Subcutaneous abdominal adipose tissue (tissue), 5 donors: ENCODE data around the gene NFATC2IP.
A peak's percentile ranks its signal among the peaks of the same experiment; 100 is the strongest.
"Not testable (repeated sequence)": the region's sequence is repeated elsewhere in the genome, so short reads cannot be mapped to it uniquely, and the experiment has no call there.

Experiments
- H3K27ac ChIP-seq: one replicate; pipeline ENCODE4 v1.7.0; 2013; ENCODE audit warnings: low read depth, mild to moderate bottlenecking, inconsistent platforms, low read length, moderate library complexity
- H3K27me3 ChIP-seq, 5 donors: one replicate each; pipeline ENCODE4 v1.7.0; 2013; ENCODE audit warnings: low read length in 5 of 5, inconsistent platforms in 1 of 5; ENCODE audit not compliant: control insufficient read depth in 5 of 5, insufficient read depth in 4 of 5
- H3K36me3 ChIP-seq, 5 donors: one replicate each; pipeline ENCODE4 v1.7.0; 2013; ENCODE audit warnings: low read length in 5 of 5; ENCODE audit not compliant: control insufficient read depth in 5 of 5, insufficient read depth in 5 of 5
- H3K4me1 ChIP-seq, 5 donors: one replicate each; pipeline ENCODE4 v1.7.0; 2013; ENCODE audit warnings: low read length in 5 of 5, mild to moderate bottlenecking in 3 of 5, moderate library complexity in 1 of 5; ENCODE audit not compliant: control insufficient read depth in 5 of 5, insufficient read depth in 5 of 5
- H3K4me3 ChIP-seq, 5 donors: one replicate each; pipeline ENCODE4 v1.7.0; 2013; ENCODE audit warnings: low read length in 5 of 5, low read depth in 1 of 5
- H3K9ac ChIP-seq, 5 donors: one replicate each; pipeline ENCODE4 v1.7.0; 2013; ENCODE audit warnings: low read length in 5 of 5, mild to moderate bottlenecking in 4 of 5, moderate library complexity in 3 of 5
- H3K9me3 ChIP-seq, 5 donors: one replicate each; pipeline ENCODE4 v1.7.0; 2013; ENCODE audit warnings: low read length in 5 of 5; ENCODE audit not compliant: control insufficient read depth in 5 of 5
- donor health status: healthy.
- donor health status: healthy.
- donor health status: healthy.
- donor health status: healthy.
- donor health status: healthy.

The NFATC2IP gene

DNA sequence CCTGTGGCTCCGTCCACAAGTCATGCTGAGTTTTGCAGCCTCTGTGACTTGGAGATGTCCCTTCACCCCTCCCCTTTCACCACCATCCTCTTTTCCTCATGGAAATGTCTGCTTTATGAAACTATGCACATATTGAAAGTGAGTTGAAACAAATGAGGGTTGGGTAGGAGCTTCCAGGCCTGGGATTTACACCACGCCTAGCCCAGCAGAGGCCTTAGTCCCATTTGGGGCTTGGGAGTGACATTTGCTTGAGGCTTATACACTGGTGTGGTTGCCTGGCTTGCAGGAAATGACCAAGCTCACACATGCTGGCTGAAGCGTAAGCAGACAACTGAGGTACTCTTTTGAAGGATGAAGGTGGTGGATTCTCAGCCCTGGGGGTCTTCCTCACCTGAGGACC, 13.3 kb downstream of the NFATC2IP start:
- Histone ChIP-seq H3K9me3 (no peaks in the 10 kb centered on the region), H3K4me1 (no peaks in the 10 kb centered on the region)

DNA sequence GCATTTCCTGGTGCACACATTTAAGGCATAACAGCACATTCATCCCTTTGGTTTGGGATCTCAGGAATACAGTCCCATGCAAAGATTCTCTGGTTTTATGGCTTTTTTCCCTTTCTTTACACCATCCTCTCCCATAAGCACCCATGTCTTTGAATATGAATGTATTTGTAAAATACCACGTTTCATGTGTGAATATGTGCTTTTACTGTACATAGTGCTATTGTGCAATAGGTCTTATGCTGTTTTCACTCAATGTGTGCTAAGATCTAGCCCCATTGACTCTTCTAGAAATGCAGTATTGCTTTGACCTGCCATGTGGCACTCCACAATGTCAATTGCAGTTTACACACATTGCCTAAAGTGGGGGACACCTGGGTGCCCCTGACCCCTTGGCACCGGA, 13.8 kb downstream of the NFATC2IP start:
- H3K4me1 ChIP-seq, result no peaks in the 10 kb centered on the region
- H3K27me3 ChIP-seq, result no peaks in the 10 kb centered on the region
- H3K9me3 ChIP-seq, result no peaks in the 10 kb centered on the region
- H3K27ac ChIP-seq, result no peak overlapping the region
- H3K9ac ChIP-seq, result no peak overlapping the region
- H3K36me3 ChIP-seq, result peaks cover 6 to 52% (median 43%) of the 10 kb centered on the region in 5 donors
- no peak overlapping the region for H3K4me3 ChIP-seq

More for the DNA sequence above, 13.3 kb downstream of the NFATC2IP start:
- Histone ChIP-seq H3K27ac (no peak overlapping the region), H3K4me3 (no peak overlapping the region), H3K36me3 (peaks cover 6 to 56% (median 45%) of the 10 kb centered on the region in 5 donors), H3K27me3 (no peaks in the 10 kb centered on the region), H3K9ac (no peak overlapping the region)

DNA sequence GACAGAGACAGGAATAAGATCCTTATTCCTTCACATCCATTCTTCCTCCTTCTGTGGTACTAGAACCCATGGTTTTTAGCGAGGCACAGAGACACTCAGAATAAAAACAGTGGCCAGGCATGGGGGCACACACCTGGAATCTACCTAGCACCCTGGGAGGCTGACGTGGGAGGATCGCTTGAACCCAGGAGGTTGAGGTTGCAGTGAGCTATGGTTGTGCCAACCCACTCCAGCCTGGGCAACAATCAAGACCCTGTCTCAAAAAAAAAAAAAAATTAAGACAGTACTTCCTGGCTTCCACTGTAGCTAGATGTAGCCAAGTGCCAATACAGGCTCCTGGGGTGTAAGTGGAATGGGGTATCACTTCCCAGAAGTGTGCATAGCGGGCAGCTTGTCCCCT, 16.4 kb downstream of the NFATC2IP start:
- Histone ChIP-seq H3K27ac (no peak overlapping the region), H3K9me3 (no peaks in the 10 kb centered on the region)

DNA sequence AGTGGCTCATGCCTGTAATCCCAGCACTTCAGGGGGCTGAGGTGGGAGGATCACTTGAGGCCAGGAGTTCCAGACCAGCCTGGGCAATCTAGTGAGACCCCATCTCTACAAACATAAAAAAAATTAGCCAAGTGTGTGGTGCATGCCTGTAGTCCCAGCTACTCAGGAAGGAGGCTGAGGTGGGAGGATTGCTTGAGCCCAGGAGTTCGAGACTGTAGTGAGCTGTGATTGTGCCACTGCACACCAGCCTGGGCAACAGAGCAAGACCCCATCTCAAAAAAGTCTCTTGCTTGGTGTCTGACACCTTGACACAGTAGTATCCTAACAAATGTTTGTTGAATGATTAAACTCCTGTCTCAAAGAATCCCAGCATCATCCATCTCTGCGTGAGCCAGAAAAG, 19.0 kb downstream of the NFATC2IP start:
- H3K27ac ChIP-seq, H3K4me1 ChIP-seq, H3K27me3 ChIP-seq, H3K9me3 ChIP-seq, H3K9ac ChIP-seq, H3K36me3 ChIP-seq, H3K4me3 ChIP-seq: not testable (repeated sequence)

More for the DNA sequence above, 16.4 kb downstream of the NFATC2IP start:
- H3K27me3 ChIP-seq, result no peaks in the 10 kb centered on the region
- H3K4me3 ChIP-seq, result no peak overlapping the region
- H3K4me1 ChIP-seq, result no peaks in the 10 kb centered on the region
- peaks cover 0 to 32% (median 28%) of the 10 kb centered on the region in 5 donors for H3K36me3 ChIP-seq
- H3K9ac ChIP-seq, result no peak overlapping the region

DNA sequence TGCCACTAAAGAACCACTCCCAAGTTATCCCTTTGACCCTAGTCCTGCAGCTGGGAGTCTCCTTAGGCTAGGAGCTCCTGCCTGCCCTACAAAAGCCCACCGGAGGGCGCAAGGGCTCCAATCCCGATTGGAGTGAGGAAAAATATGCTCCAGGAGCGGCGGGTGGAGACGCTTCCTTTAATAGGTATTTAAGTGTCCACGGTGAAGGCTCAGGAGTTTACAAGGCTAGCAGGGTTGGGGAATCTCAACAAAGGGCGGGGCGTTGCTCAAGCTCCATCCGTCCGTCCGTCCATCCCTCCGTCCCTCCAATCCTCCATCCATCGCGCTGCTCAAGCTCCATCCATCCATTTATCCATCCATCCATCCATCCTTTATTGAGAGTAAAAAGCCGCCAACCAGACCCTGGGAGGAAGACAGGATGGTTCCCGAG, 23.3 kb downstream of the NFATC2IP start:
- Histone ChIP-seq H3K4me1 (peaks cover 2 to 27% (median 19%) of the 10 kb centered on the region in 5 donors), H3K27ac (peak overlapping the region; percentile 72), H3K27me3 (no peaks in the 10 kb centered on the region), H3K9me3 (no peaks in the 10 kb centered on the region), H3K36me3 (peaks cover 0 to 22% (median 16%) of the 10 kb centered on the region in 5 donors), H3K9ac (peak overlapping the region; percentile 16 to 98 (median 86)), H3K4me3 (peak overlapping the region; percentile 77 to 100 (median 99))

DNA sequence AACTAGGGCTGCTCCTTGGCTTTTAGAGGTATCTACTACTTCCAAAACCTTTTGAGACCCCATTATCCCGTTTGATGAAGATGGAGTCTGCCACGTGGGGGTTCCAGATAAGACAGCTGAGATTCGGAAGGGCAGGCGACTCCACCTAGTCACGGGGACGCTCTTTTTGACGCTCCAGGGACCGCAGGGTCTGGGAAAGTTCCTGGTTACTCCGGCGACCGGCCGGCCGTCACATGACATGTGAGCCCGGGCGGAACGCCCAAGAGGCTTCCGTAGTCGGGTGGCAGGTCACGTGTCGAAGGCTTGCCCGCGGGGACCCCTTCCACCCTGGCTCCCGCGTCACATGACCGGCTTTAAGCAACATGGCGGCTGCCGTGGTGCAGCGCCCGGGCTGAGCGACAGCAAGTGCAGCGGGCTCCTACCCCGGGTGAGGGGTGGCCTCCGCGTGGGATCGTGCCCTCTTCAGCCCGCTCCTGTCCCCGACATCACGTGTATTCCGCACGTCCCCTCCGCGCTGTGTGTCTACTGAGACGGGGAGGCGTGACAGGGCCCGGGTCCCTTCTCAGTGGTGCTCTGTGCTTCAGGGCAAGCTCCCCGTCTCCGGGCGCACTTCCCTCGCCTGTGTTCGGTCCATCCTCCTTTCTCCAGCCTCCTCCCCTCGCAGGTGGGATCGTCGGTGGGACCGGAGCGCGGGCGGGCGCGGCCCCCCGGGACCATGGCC, 23.9 kb downstream of the NFATC2IP start, which contains the start of gene SPNS1:
SPNS1 (plus strand) TSS at position 342 of the 721 bp plus-strand sequence; CDS start at position 716, 374 bp downstream.
- peaks cover 2 to 27% (median 19%) of the 10 kb centered on the region in 5 donors for H3K4me1 ChIP-seq
- H3K27ac ChIP-seq, result peak within 1 kb of the TSS; percentile 72
- H3K27me3 ChIP-seq, result no peaks in the 10 kb centered on the region
- H3K4me3 ChIP-seq, result peak within 1 kb of the TSS; percentile 77 to 100 (median 99)
- H3K36me3 ChIP-seq, result peaks cover 0 to 28% (median 21%) of the 10 kb centered on the region in 5 donors
- no peaks in the 10 kb centered on the region for H3K9me3 ChIP-seq
- peak within 1 kb of the TSS; percentile 68 to 98 (median 94) for H3K9ac ChIP-seq

DNA sequence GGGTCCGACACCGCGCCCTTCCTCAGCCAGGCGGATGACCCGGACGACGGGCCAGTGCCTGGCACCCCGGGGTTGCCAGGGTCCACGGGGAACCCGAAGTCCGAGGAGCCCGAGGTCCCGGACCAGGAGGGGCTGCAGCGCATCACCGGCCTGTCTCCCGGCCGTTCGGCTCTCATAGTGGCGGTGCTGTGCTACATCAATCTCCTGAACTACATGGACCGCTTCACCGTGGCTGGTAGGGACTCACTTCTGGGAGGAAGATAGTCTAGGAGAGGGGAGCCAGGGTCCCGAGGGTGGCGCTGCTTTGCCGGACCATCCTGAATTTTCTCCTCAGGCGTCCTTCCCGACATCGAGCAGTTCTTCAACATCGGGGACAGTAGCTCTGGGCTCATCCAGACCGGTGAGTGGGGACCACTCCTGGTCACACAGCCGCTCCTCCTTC, 24.4 kb downstream of the NFATC2IP start:
- Histone ChIP-seq H3K9ac (peak overlapping the region; percentile 68 to 98 (median 94)), H3K4me3 (peak overlapping the region; percentile 77 to 100 (median 99)), H3K27ac (peak overlapping the region; percentile 72), H3K4me1 (peaks cover 2 to 27% (median 19%) of the 10 kb centered on the region in 5 donors), H3K36me3 (peaks cover 0 to 30% (median 21%) of the 10 kb centered on the region in 5 donors), H3K27me3 (no peaks in the 10 kb centered on the region), H3K9me3 (no peaks in the 10 kb centered on the region)

DNA sequence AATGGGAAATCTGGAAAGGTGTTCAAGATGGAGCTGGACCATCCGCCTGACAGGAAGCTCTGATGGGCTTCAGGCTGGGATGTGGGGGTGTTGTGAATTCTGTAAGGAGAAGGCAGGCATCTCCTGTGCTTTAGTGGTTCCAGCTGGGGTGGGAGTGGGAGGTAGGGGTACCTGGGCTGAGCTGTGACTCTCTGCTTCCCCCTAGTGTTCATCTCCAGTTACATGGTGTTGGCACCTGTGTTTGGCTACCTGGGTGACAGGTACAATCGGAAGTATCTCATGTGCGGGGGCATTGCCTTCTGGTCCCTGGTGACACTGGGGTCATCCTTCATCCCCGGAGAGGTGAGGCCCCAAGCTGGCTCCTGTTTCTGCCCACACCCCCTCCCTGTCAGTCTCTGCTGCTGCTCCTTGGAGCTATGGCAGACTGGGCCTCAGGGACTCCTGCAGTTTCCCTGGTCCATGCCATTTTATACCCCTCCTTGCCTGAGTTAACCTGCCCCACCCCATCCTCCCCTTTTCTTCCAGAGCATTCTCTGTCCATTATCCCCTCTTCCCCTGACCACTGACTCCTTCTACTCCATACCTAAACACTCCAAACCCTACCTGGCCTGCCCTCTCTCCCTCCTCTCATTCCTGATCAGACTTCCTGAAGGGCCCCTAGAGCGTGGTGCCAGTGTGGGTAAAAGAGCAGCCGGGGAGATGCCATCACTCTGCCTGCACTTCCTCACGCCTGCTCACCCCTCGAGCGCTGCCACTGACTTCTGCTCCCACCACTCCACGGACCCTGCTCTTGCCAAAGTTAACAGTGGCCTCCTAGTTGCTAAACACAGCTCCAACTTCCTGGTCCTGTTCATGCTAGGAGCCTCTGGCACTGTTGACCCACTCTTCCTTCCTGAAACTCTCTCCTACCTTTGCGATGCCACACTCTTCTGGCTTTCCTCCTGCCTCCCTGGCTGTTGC, 27.2 kb downstream of the NFATC2IP start:
- H3K9me3 ChIP-seq, result peaks cover 0 to 8% (median 7%) of the 10 kb centered on the region in 5 donors
- peaks cover 2 to 27% (median 19%) of the 10 kb centered on the region in 5 donors for H3K4me1 ChIP-seq
- no peak overlapping the region for H3K9ac ChIP-seq
- H3K27ac ChIP-seq, result no peak overlapping the region
- H3K4me3 ChIP-seq, result no peak overlapping the region
- H3K36me3 ChIP-seq, result peaks cover 0 to 57% (median 45%) of the 10 kb centered on the region in 5 donors
- no peaks in the 10 kb centered on the region for H3K27me3 ChIP-seq

DNA sequence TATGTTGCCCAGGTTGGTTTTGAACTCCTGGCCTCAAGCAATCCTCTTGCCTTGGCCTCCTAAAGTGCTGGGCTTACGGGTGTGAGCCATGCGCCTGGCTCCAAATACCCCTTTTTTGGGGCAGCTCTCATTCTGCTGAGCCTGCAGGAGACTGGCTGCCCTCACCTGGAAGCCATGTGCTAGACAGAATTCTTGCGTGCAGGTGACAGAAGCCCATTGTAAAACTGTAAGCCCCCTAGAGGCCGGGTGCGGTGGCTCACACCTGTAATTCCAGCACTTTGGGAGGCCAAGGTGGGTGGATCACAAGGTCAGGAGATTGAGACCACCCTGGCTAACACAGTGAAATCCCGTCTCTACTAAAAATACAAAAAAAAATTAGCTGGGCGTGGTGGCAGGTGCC, 29.6 kb downstream of the NFATC2IP start:
- not testable (repeated sequence) for H3K9me3 ChIP-seq, H3K9ac ChIP-seq, H3K4me3 ChIP-seq, H3K27me3 ChIP-seq, H3K27ac ChIP-seq
- Histone ChIP-seq H3K36me3 (peaks cover 0 to 80% (median 65%) of the 10 kb centered on the region in 5 donors), H3K4me1 (peaks cover under 1 to 19% (median 7%) of the 10 kb centered on the region in 5 donors)
